ENCODE results near the gene NCKAP5.

The NCKAP5 gene

GRCh38 chr2:133204421-133204820 is 363.8 kb downstream of the NCKAP5 start:
- DNase-seq (ENCODE audit: low spot score), result no peak

- no peak for DNase-seq (ENCODE audit: low spot score)
Measured at GRCh38 chr2:133200684-133201421, 367.4 kb downstream of the NCKAP5 start.

- no peak for DNase-seq (ENCODE audit: low spot score)
Measured at GRCh38 chr2:133198678-133199077, 369.6 kb downstream of the NCKAP5 start.

GRCh38 chr2:133197156-133197555 is 371.1 kb downstream of the NCKAP5 start:
- DNase-seq (ENCODE audit: low spot score), result no peak

- no peak for DNase-seq (ENCODE audit: low spot score)
Measured at GRCh38 chr2:133194777-133195335, 373.4 kb downstream of the NCKAP5 start.

GRCh38 chr2:133194362-133194655 is 374.0 kb downstream of the NCKAP5 start:
- no peak for DNase-seq (ENCODE audit: low spot score)

- no peak for DNase-seq (ENCODE audit: low spot score)
Measured at GRCh38 chr2:133193544-133194361, 374.5 kb downstream of the NCKAP5 start.

GRCh38 chr2:133192028-133192427 is 376.2 kb downstream of the NCKAP5 start:
- DNase-seq (ENCODE audit: low spot score), result no peak

- no peak for DNase-seq (ENCODE audit: low spot score)
Measured at GRCh38 chr2:133177196-133177595, 391.1 kb downstream of the NCKAP5 start.

GRCh38 chr2:133175926-133176325 is 392.3 kb downstream of the NCKAP5 start:
- no peak for DNase-seq (ENCODE audit: low spot score)

GRCh38 chr2:133173224-133173623 is 395.0 kb downstream of the NCKAP5 start:
- DNase-seq (ENCODE audit: low spot score), result no peak

- DNase-seq (ENCODE audit: low spot score), result peak; percentile 39
Measured at GRCh38 chr2:133171393-133172004, 396.8 kb downstream of the NCKAP5 start.

- DNase-seq (ENCODE audit: low spot score), result no peak
Measured at GRCh38 chr2:133169274-133169912, 398.9 kb downstream of the NCKAP5 start.

GRCh38 chr2:133167990-133168389 is 400.3 kb downstream of the NCKAP5 start:
- no peak for DNase-seq (ENCODE audit: low spot score)

GRCh38 chr2:133167223-133167622 is 401.0 kb downstream of the NCKAP5 start:
- no peak for DNase-seq (ENCODE audit: low spot score)

GRCh38 chr2:133166031-133166430 is 402.2 kb downstream of the NCKAP5 start:
- DNase-seq (ENCODE audit: low spot score), result no peak

GRCh38 chr2:133163111-133163510 is 405.2 kb downstream of the NCKAP5 start:
- no peak for DNase-seq (ENCODE audit: low spot score)

- DNase-seq (ENCODE audit: low spot score), result no peak
Measured at GRCh38 chr2:133158442-133158841, 409.8 kb downstream of the NCKAP5 start.

- DNase-seq (ENCODE audit: low spot score), result no peak
Measured at GRCh38 chr2:133158024-133158423, 410.2 kb downstream of the NCKAP5 start.

- no peak for DNase-seq (ENCODE audit: low spot score)
Measured at GRCh38 chr2:133157141-133157540, 411.1 kb downstream of the NCKAP5 start.

- DNase-seq (ENCODE audit: low spot score), result no peak
Measured at GRCh38 chr2:133152801-133153200, 415.5 kb downstream of the NCKAP5 start.

GRCh38 chr2:133148187-133148586 is 420.1 kb downstream of the NCKAP5 start:
- no peak for DNase-seq (ENCODE audit: low spot score)
